ENCODE data around the gene BSND.

BSND gene

DNA sequence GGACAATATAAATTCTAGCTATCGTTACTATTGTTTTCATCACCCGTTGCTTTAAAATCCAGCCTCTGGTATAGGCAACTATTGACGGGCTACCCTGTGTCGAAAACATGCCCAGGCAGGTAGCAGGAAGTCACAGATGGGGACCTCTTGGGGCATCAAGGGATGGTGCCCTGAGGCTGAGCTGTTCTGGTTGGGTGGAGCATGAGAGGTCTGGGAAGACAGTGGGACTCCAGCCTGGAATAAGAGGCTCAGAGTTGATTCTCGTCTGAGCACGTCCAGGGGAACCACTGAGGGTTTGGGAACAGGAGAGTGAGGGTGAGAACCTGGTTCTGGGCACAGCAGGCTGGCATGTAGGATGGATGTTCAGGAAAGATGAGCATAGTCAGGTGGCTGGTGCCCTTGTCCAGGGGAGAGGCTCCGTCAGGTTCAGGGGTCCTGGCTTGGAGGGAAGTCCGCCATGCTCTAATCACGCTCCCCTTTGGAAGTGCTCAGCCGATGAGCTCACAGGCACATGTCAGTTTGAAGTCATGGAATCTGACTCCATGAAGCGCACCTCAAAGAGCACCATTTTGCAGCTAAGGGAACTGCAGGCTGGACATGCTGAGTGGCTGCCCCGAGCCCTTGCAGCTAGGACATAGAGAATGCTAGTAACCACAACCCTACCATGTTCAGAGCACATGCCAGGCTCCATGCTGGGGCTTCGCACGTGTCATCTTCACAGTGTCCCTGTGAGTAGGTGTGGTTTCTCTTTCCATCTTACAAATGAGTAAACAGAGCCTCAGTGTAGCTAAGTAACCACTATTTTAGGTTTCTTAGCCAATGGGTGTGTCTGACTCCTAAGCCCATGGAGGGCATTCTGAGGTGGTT is 61.6 kb downstream of the BSND start:
- no peak for DNase-seq (ENCODE audit: low read depth in 2 of 2)

DNA sequence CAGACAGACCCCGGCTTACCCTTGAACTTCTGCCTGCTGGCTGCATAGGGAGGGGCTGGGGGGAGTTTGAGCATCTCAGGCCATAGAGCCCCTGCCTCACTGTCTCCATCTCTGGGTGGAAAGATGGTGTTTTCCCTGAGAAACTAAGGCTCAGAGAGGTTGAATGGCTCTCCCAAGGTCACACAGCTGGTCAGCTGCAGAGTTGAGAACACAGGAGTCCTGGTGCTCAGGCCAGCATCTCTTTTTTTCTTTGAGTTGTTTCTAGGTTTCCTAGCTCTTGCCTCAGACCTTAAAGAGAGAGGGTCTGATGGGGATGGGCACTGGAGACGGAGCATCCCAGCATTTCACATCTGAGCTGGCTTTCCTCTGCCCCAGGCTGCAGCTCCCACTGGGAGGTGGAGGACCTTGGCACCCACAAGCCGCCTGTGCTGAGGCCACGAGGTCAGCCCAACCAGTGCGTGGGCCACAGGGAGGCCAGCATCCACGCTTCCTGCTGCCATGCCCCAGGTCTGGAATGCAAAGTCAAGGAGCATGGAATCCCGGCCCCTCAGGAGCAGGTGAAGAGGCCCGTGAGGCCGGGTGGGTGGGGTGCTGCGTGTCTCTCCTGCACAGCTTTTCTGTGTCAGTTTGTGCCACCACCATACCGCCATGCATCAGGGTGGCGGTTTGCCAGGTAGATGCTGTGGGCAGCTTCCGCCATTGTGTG is 62.4 kb downstream of the BSND start:
- DNase-seq (ENCODE audit: low read depth in 2 of 2) = no peak

Measured in stimulated activated CD8-positive, alpha-beta memory T cell treated with anti-CD3 and anti-CD28 coated beads, Interleukin-7, amount 100 ng/mL, for 1 hour (primary cell).